Activated CD8-positive, alpha-beta T cell treated with anti-CD3 and anti-CD28 coated beads for 36 hours (primary cell): ENCODE measurements around the gene RBM44. TPM values are rescaled to one million over a fixed set of nuclear protein-coding genes. Genes with fewer than 3 reads are reported as not detected.
"Not testable (repeated sequence)": the region's sequence is repeated elsewhere in the genome, so short reads cannot be mapped to it uniquely, and the experiment has no call there.

Experiments
- ATAC-seq: fragments of 200-7000 bp; cut with Tn5 transposase; one replicate; pipeline ENCODE4 v1.10.0; 2021; ENCODE audit warnings: mild to moderate bottlenecking, moderate library complexity
- CTCF ChIA-PET: fragments of 350-600 bp; sonication (Branson Sonifier 250); formaldehyde crosslinking; loops from one replicate; lab custom pipeline; 2021; ENCODE audit warnings: antibody characterized with exemption; lab: Charles Lee
- POLR2A ChIA-PET: fragments of 350-600 bp; sonication (Branson Sonifier 250); formaldehyde crosslinking; loops from one replicate; lab custom pipeline; 2021; ENCODE audit warnings: antibody characterized with exemption; lab: Charles Lee
- DNase-seq: peaks from one replicate; pipeline ENCODE4 v3.0.0-alpha.2; 2020
- H3K27ac Mint-ChIP-seq: one replicate; pipeline ENCODE4 v1.8.0; 2021; ENCODE audit warnings: mild to moderate bottlenecking, mixed read lengths
- H3K27me3 Mint-ChIP-seq: one replicate; pipeline ENCODE4 v1.8.0; 2021; ENCODE audit warnings: mixed read lengths
- H3K36me3 Mint-ChIP-seq: one replicate; pipeline ENCODE4 v1.8.0; 2021; ENCODE audit warnings: low read depth, mixed read lengths
- H3K4me1 Mint-ChIP-seq: one replicate; pipeline ENCODE4 v1.8.0; 2021; ENCODE audit warnings: low read depth, mixed read lengths
- H3K4me3 Mint-ChIP-seq: one replicate; pipeline ENCODE4 v1.8.0; 2021; ENCODE audit warnings: mild to moderate bottlenecking, moderate library complexity, mixed read lengths
- H3K9me3 Mint-ChIP-seq: one replicate; pipeline ENCODE4 v1.8.0; 2021; ENCODE audit warnings: mixed read lengths
- intact Hi-C: fragments of 100-400 bp; cut with micrococcal nuclease; formaldehyde crosslinking; loops from one replicate; pipeline ENCODE4 v1.10.0; 2022
- total RNA-seq, 2 experiments: library from RNA; stranded (reverse); gene quantifications; one replicate each; pipeline ENCODE4 v1.2.3, GENCODE V29; 2021
- TF ChIP-seq, protein P1 (sequence below): fragments of 200-600 bp; IDR thresholded peaks from one replicate; pipeline ENCODE4 v1.8.0; 2022; ENCODE audit warnings: antibody characterized with exemption, mild to moderate bottlenecking

Gene RBM44
- total RNA-seq, 2 experiments from 2014 or later: 0.52 to 0.87 TPM

DNA sequence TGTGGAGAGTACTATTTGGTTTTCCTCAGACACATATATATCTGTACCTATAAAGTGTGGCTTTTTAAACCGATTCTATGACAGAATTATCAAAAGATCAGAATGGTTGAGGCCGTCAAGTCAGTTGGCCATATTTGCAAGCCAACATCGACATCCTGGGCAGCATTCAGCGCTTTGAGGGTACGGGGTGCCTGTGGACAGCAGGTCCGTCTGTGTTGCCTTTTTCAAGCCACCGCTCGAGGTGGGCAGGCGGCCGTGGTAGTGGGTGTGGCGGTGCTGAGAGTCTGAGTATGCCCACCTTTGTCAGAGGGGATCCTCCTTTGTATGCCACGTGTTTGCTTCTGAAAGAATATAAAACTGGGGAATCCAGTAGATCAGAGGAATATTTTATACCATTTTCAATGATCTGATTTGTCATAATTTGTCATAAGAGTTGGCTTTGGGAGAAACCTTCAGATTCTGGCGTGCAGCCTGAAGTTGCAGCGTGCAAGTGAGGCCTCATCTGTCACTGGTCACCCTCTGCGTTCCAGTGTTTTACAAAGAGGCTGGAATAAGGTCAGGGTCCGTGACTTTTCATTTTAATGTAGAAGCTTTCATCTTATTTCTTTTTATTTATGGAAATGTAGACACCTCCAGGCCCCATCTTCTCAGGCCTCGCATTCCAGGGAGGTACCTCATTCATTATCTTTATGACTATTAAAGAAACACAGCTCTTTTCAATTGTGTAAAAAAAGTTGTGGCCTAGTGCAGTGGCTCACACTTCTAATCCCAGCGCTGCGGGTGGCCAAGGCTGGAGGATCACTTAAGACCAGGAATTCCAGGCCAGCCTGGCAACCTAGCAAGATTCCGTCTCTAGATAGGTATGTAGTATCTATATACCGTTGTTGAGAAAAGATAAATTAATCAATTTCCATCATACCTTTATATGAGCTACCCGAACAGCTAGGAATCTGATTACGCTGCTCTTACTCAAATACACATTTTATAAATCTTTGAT is 37.8 kb upstream of the RBM44 start:
- ChIA-PET POLR2A (no interaction called here), CTCF (interaction anchor here (2.0 to 2.6 kb wide), 2 partner anchors 14 to 16 kb away, joined by 7 read pairs; no protein-coding TSS in a partner anchor)
- intact Hi-C loops: no loop called here
- DNase-seq: no peak
- Mint-ChIP-seq H3K4me1 (peaks cover 3% of the 10 kb centered on the region), H3K36me3 (peaks cover 67% of the 10 kb centered on the region), H3K4me3 (no peak overlapping the region), H3K27me3 (no peaks in the 10 kb centered on the region), H3K27ac (no peak overlapping the region), H3K9me3 (no peaks in the 10 kb centered on the region)
- TF ChIP-seq, protein P1, sequence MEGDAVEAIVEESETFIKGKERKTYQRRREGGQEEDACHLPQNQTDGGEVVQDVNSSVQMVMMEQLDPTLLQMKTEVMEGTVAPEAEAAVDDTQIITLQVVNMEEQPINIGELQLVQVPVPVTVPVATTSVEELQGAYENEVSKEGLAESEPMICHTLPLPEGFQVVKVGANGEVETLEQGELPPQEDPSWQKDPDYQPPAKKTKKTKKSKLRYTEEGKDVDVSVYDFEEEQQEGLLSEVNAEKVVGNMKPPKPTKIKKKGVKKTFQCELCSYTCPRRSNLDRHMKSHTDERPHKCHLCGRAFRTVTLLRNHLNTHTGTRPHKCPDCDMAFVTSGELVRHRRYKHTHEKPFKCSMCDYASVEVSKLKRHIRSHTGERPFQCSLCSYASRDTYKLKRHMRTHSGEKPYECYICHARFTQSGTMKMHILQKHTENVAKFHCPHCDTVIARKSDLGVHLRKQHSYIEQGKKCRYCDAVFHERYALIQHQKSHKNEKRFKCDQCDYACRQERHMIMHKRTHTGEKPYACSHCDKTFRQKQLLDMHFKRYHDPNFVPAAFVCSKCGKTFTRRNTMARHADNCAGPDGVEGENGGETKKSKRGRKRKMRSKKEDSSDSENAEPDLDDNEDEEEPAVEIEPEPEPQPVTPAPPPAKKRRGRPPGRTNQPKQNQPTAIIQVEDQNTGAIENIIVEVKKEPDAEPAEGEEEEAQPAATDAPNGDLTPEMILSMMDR: no peak
- no peak for ATAC-seq

DNA sequence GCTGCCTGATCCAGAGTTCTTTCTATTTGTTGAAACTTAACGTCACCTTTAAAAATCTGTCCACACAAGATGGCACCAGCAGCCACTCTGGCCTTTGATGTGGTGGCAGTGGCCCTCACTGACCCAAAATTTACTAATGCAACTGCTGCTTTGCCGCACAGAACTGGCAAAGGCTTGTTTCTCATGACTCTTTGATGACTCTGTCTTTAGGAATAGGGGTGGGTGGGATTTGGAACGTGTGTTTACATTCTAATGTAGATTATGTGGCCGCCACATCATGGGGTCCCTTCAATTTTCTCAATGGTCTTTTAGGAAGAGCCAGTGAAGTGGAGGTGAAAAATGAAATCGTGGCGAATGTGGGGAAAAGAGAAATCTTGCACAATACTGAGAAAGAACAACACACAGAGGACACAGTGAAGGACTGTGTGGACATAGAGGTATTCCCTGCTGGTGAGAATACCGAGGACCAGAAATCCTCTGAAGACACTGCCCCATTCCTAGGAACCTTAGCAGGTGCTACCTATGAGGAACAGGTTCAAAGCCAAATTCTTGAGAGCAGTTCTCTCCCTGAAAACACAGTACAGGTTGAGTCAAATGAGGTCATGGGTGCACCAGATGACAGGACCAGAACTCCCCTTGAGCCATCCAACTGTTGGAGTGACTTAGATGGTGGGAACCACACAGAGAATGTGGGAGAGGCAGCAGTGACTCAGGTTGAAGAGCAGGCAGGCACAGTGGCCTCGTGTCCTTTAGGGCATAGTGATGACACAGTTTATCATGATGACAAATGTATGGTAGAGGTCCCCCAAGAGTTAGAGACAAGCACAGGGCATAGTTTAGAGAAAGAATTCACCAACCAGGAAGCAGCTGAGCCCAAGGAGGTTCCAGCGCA is 36.0 kb upstream of the RBM44 start:
- Mint-ChIP-seq H3K36me3 (peaks cover 60% of the 10 kb centered on the region), H3K27ac (peak overlapping the region; percentile 16)
- H3K4me3 Mint-ChIP-seq, intact Hi-C loops, H3K4me1 Mint-ChIP-seq, H3K9me3 Mint-ChIP-seq, DNase-seq, H3K27me3 Mint-ChIP-seq, POLR2A ChIA-PET: not testable (repeated sequence)
- peak; percentile 37 for ATAC-seq
- CTCF ChIA-PET: interaction anchor here (1.0 to 2.6 kb wide), 3 partner anchors 12 to 181 kb away, joined by 4 to 7 read pairs (median 7); no protein-coding TSS in a partner anchor

DNA sequence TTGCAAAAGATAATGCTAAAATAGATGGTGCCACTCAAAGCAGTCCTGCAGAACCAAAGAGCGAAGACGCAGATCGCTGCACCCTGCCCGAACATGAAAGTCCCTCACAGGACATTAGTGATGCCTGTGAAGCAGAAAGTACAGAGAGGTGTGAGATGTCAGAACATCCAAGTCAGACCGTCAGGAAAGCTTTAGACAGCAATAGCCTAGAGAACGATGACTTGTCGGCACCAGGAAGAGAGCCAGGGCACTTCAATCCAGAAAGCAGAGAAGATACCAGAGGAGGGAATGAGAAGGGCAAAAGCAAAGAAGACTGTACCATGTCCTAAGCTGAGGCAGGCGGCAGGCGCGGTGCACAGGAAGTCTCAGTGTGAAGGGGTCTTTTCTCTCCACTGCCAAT is 34.8 kb upstream of the RBM44 start:
- TF ChIP-seq, protein P1: no peak
- Mint-ChIP-seq H3K4me3 (no peak overlapping the region), H3K4me1 (peaks cover 3% of the 10 kb centered on the region), H3K27me3 (no peaks in the 10 kb centered on the region), H3K27ac (no peak overlapping the region), H3K36me3 (peaks cover 51% of the 10 kb centered on the region), H3K9me3 (no peaks in the 10 kb centered on the region)
- ChIA-PET POLR2A (no interaction called here), CTCF (no interaction called here)
- no peak for DNase-seq
- intact Hi-C loops: no loop called here
- ATAC-seq: no peak

DNA sequence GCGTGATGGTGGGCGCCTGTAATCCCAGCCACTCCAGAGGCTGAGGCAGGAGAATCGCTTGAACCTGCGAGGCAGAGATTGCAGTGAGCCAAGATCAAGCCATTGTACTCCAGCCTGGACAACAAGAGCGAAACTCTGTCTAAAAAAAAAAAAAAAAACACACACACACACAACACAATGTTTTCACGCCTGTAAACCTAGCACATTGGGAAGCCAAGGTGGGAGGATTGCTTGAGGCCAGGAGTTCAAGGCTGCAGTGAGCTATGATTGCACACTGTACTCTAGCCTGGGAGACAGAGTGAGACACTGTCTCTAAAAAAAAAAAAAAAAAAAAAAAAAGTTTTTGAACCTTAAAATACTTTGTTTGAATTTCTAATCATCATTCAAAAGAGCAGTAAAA is 33.5 kb upstream of the RBM44 start:
- CTCF ChIA-PET, H3K4me3 Mint-ChIP-seq, H3K4me1 Mint-ChIP-seq, H3K27me3 Mint-ChIP-seq, DNase-seq, H3K9me3 Mint-ChIP-seq, ATAC-seq, H3K27ac Mint-ChIP-seq, intact Hi-C loops: not testable (repeated sequence)
- H3K36me3 Mint-ChIP-seq: peaks cover 49% of the 10 kb centered on the region
- POLR2A ChIA-PET: interaction anchor here (0.6 kb wide), 1 partner anchor 125 kb away, joined by 3 read pairs; no protein-coding TSS in a partner anchor

DNA sequence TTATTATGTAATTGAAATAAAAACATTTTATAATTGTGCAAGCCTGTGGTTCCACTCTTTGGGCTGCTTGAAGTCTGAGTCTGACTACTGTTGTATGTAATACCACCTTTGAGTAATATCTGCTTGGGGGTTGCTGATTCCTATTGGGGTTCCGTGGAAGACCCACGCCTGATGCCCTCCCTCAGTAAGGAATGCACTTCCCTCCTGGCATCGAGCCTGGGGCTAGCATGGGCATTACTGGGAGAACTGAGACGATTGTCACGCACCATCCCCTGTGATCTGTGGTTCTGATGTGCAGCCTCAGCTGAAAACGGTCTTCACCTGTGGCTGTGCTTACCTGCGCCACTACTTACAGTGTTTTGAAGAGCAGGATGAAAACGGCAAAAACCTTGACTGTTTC is 32.7 kb upstream of the RBM44 start:
- Mint-ChIP-seq H3K4me3 (no peak overlapping the region), H3K27ac (no peak overlapping the region), H3K9me3 (no peaks in the 10 kb centered on the region), H3K36me3 (peaks cover 45% of the 10 kb centered on the region), H3K27me3 (no peaks in the 10 kb centered on the region), H3K4me1 (peaks cover 3% of the 10 kb centered on the region)
- DNase-seq (no peak), ATAC-seq (no peak)
- TF ChIP-seq, protein P1: no peak
- POLR2A ChIA-PET: interaction anchor here (1.5 kb wide), 1 partner anchor 12 kb away, joined by 3 read pairs; no protein-coding TSS in a partner anchor
- intact Hi-C loops: no loop called here
- CTCF ChIA-PET: interaction anchor here (0.9 to 2.0 kb wide), 4 partner anchors 9 to 497 kb away, joined by 3 to 6 read pairs (median 5); no protein-coding TSS in a partner anchor
